ENCODE results near the gene PCDHA1. TPM values are rescaled to one million over a fixed set of nuclear protein-coding genes. Genes with fewer than 3 reads are reported as not detected.

Gene PCDHA1
- total and polyA plus RNA-seq, 9 of the 15 experiments (the other 6 are each of a cell fraction or from before 2014, with no cell fraction given), result not detected

DNA sequence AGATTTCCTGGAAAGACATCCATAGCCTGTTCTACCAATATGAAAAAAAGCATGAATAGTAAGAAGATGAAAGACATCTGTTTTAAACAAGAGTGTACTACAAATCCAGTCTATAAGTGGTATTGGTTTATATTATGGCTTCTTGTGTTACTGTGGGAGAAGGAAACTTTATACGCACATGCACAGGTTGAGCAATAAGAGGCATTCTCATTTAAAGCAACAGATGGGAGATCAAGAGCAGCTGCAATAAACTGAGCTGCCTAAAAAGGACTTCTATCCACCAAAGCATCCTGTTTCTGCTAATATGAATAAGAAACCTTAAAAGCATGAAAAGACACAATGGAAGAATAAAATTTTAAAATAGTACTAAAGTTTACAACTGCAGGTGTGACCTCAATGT, 256.6 kb downstream of the PCDHA1 start (continued):
- TF ChIP-seq CHD7 (IDR thresholded peaks at IDR 0.05; ENCODE audit: low read depth, low read length), result no peak
- TF ChIP-seq ZNF644 (tag; IDR thresholded peaks at IDR 0.05; ENCODE audit: low read depth), result no peak
- TF ChIP-seq ZNF695 (CRISPR knock-in tag; IDR thresholded peaks at IDR 0.05), result no peak
- TF ChIP-seq ZNF41 (CRISPR knock-in tag; conservative IDR thresholded peaks at IDR 0.05), result no peak
- TF ChIP-seq IRF2 (CRISPR knock-in tag; IDR thresholded peaks at IDR 0.05), result no peak
- TF ChIP-seq RBM14 (IDR thresholded peaks at IDR 0.05; ENCODE audit: borderline replicate concordance, insufficient read depth, low read depth, low read length), result no peak
- no peak for TF ChIP-seq ZBTB49 (CRISPR knock-in tag; IDR thresholded peaks at IDR 0.05; ENCODE audit: borderline replicate concordance)
- TF ChIP-seq CXXC5 (CRISPR knock-in tag; IDR thresholded peaks at IDR 0.05), result no peak
- no peak for TF ChIP-seq BDP1 (IDR thresholded peaks at IDR 0.05; ENCODE audit: insufficient read depth, insufficient read length)
- TF ChIP-seq KDM4B (IDR thresholded peaks at IDR 0.05; ENCODE audit: borderline replicate concordance in 2 of 2, low read depth in 1 of 2), result no peak
- no peak for TF ChIP-seq LEF1 (IDR thresholded peaks at IDR 0.05)
- no peak for TF ChIP-seq U2AF2 (optimal IDR thresholded peaks at IDR 0.05; ENCODE audit: low read depth, low read length)

Measured in K562 (cell line).